Activated naive CD8-positive, alpha-beta T cell treated with anti-CD3 and anti-CD28 coated beads, Interleukin-2, amount 10 ng/mL, durations not matched to agents 7 days and 5 days (primary cell): ENCODE results near the gene THBS4. TPM values are rescaled to one million over a fixed set of nuclear protein-coding genes. Genes with fewer than 3 reads are reported as not detected.

Experiments
- ATAC-seq: fragments of 150-1000 bp; cut with Tn5 transposase; one replicate; pipeline ENCODE4 v1.10.0; 2021; ENCODE audit warnings: low read depth, moderate library complexity
- POLR2A ChIA-PET: fragments of 350-600 bp; sonication (Branson Sonifier 250); formaldehyde crosslinking; loops from one replicate; lab custom pipeline; 2021; ENCODE audit warnings: antibody characterized with exemption; lab: Charles Lee
- DNase-seq: peaks from one replicate; pipeline ENCODE4 v3.0.0; 2021
- H3K27ac Mint-ChIP-seq: one replicate; pipeline ENCODE4 v1.8.0; 2022; ENCODE audit warnings: mild to moderate bottlenecking, mixed read lengths
- H3K27me3 Mint-ChIP-seq: one replicate; pipeline ENCODE4 v1.8.0; 2022; ENCODE audit warnings: mild to moderate bottlenecking, moderate library complexity, mixed read lengths
- H3K36me3 Mint-ChIP-seq: one replicate; pipeline ENCODE4 v1.8.0; 2021; ENCODE audit warnings: mild to moderate bottlenecking, mixed read lengths
- H3K4me1 Mint-ChIP-seq: one replicate; pipeline ENCODE4 v1.8.0; 2021; ENCODE audit warnings: mixed read lengths
- H3K4me3 Mint-ChIP-seq: one replicate; pipeline ENCODE4 v1.8.0; 2022; ENCODE audit warnings: mild to moderate bottlenecking, moderate library complexity, mixed read lengths
- H3K9me3 Mint-ChIP-seq: one replicate; pipeline ENCODE4 v1.8.0; 2021; ENCODE audit warnings: mixed read lengths
- total RNA-seq, 2 experiments: library from RNA; stranded (reverse); gene quantifications; one replicate each; pipeline ENCODE4 v1.2.3, GENCODE V29; 2021

The THBS4 gene
- total RNA-seq, 2 experiments from 2014 or later, result 0.47 to 0.57 TPM

- H3K4me1 Mint-ChIP-seq, result peaks cover 21% of the 10 kb centered on the region
- H3K9me3 Mint-ChIP-seq, result peaks cover 1% of the 10 kb centered on the region
- DNase-seq (no peak), ATAC-seq (no peak)
- no peak overlapping the region for H3K4me3 Mint-ChIP-seq
- no peak overlapping the region for H3K27ac Mint-ChIP-seq
- POLR2A ChIA-PET, result no interaction called here
- H3K27me3 Mint-ChIP-seq, result no peaks in the 10 kb centered on the region
- H3K36me3 Mint-ChIP-seq, result peaks cover 17% of the 10 kb centered on the region
Measured at GRCh38 chr5:80124121-80124918, 89.2 kb downstream of the THBS4 start.

DNA sequence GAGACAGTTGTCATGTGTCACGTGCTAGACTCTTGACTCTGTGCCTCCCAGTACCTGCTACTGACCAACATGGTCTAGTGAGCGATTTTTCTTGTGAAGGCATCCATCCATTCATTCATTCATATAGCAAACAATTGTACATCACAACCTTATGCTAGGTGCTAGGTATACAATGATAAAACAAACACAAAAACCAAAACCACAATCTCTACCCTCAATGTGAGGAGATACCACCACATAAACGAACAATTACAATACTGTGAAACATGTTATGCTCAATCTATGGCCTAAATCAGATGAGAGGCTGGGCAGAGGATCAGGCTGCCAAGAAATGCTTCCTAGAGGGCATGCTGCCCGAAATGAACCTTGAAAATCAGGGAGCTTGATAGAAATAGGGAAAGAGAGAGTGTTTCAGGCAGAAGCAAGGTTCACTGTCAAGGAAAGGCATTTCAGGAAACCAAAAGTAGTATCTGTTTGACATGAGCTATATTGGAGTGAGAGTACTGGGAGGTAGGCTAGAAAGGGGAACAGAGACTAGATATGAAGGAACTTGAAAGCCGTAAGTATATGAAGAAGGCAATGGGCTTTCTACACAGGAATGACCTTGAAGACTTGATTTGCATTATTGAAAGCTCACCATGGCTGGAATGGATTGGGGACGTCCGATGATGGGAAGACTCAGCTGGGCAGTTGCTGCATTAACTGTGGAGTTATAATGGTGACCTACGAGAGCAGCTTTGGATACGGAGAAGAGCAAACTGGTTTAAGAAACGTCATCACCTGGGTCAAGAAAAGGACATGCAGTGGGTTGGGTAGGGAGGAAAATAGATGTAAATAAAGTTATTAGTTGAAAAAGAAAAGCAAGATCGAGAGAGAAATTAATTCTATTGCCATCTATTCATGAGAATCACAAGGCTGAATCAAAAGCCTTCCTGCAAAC is 90.1 kb downstream of the THBS4 start:
- peak; percentile 12 for ATAC-seq
- peaks cover 21% of the 10 kb centered on the region for H3K4me1 Mint-ChIP-seq
- DNase-seq, result no peak
- H3K4me3 Mint-ChIP-seq, result peak overlapping the region; percentile 29
- POLR2A ChIA-PET, result interaction anchor here (0.6 to 2.2 kb wide), 4 partner anchors 10 to 1065 kb away, joined by 3 to 12 read pairs (median 6); partner anchors contain the start of gene SERINC5
- no peaks in the 10 kb centered on the region for H3K27me3 Mint-ChIP-seq
- H3K36me3 Mint-ChIP-seq, result peaks cover 17% of the 10 kb centered on the region
- peak overlapping the region; percentile 52 for H3K27ac Mint-ChIP-seq
- H3K9me3 Mint-ChIP-seq, result peaks cover 1% of the 10 kb centered on the region

DNA sequence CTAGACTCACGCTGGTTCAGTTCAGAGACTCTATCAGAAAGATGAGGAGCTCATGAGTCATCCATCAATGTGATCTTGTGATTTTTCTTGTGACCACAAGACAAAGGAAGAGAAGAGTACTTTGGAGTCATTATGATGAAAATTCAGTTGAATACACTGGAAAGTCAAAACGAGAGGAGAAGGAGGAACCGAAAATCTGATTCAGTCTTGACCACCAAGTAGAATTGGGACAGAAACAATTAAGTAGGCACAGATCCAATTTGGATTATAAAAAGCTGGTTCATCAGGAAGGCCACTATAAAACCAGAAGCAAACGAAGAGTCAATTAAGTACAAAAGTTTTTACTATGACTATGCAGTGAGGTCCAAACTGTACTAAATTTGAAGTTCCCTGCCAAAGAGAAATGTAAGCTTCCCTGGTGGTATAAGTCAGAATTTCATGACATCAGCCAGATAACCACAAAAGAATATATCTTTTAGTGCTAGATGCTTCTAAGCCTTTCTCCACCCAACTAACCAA is 90.9 kb downstream of the THBS4 start:
- DNase-seq (no peak), ATAC-seq (peak; percentile 75)
- Mint-ChIP-seq H3K27me3 (no peaks in the 10 kb centered on the region), H3K27ac (peak overlapping the region; percentile 52), H3K4me3 (peak overlapping the region; percentile 29), H3K36me3 (peaks cover 24% of the 10 kb centered on the region), H3K4me1 (peaks cover 21% of the 10 kb centered on the region), H3K9me3 (peaks cover 7% of the 10 kb centered on the region)
- POLR2A ChIA-PET, result interaction anchor here (0.6 to 2.2 kb wide), 4 partner anchors 10 to 1064 kb away, joined by 3 to 12 read pairs (median 6); partner anchors contain the start of gene SERINC5

- Mint-ChIP-seq H3K27me3 (no peaks in the 10 kb centered on the region), H3K27ac (no peak overlapping the region), H3K9me3 (peaks cover 11% of the 10 kb centered on the region), H3K4me1 (peaks cover 23% of the 10 kb centered on the region), H3K36me3 (peaks cover 35% of the 10 kb centered on the region), H3K4me3 (no peak overlapping the region)
- DNase-seq (no peak), ATAC-seq (no peak)
- POLR2A ChIA-PET, result interaction anchor here (2.2 kb wide), 1 partner anchor 9 kb away, joined by 8 read pairs; no protein-coding TSS in a partner anchor
Measured at GRCh38 chr5:80127116-80127552, 92.0 kb downstream of the THBS4 start.

GRCh38 chr5:80128141-80128540 is 93.0 kb downstream of the THBS4 start:
- peaks cover 13% of the 10 kb centered on the region for H3K9me3 Mint-ChIP-seq
- no peak overlapping the region for H3K4me3 Mint-ChIP-seq
- peaks cover 23% of the 10 kb centered on the region for H3K4me1 Mint-ChIP-seq
- peaks cover 45% of the 10 kb centered on the region for H3K36me3 Mint-ChIP-seq
- no peak for ATAC-seq
- POLR2A ChIA-PET, result no interaction called here
- no peak overlapping the region for H3K27ac Mint-ChIP-seq
- no peaks in the 10 kb centered on the region for H3K27me3 Mint-ChIP-seq
- no peak for DNase-seq

DNA sequence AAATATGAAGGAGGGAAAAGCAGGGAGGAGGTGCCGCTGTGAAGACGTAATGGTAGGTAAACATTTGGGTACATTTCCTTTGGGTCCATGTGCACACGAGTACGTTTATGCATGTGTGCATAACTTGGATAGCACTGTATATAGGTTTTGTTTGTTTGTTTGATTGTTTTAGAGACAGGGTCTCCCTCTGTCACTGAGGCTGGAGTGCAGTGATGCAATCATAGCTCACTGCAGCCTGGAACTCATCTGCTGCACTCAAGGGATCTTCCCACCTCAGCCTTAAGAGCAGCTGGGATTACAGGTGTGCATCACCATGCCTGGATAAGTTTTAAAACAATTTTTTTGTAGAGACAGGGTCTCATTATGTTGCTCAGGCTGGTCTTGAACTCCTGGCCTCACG is 94.0 kb downstream of the THBS4 start:
- H3K27ac Mint-ChIP-seq, result no peak overlapping the region
- H3K4me1 Mint-ChIP-seq, result peaks cover 22% of the 10 kb centered on the region
- H3K9me3 Mint-ChIP-seq, result peaks cover 13% of the 10 kb centered on the region
- no peaks in the 10 kb centered on the region for H3K27me3 Mint-ChIP-seq
- DNase-seq, result no peak
- POLR2A ChIA-PET, result no interaction called here
- H3K4me3 Mint-ChIP-seq, result no peak overlapping the region
- peaks cover 54% of the 10 kb centered on the region for H3K36me3 Mint-ChIP-seq
- no peak for ATAC-seq

Other genes with a start within 250 kb of the THBS4 start
- 10 to 100 TPM; 17.2 to 17.6 TPM for gene MTX3, start 44.1 kb upstream of the THBS4 start, total RNA-seq
- 10 to 100 TPM; 70.2 to 78.3 TPM for gene SERINC5, start 220.7 kb downstream of the THBS4 start, total RNA-seq